Measurements from ENCODE around the gene LARGE1.
"Not testable (repeated sequence)": the region's sequence is repeated elsewhere in the genome, so short reads cannot be mapped to it uniquely, and the experiment has no call there.

The LARGE1 gene

GRCh38 chr22:33589297-33589696 lies 331.0 kb downstream of the LARGE1 start:
- DNase-seq, result no peak

GRCh38 chr22:33588860-33589259 lies 331.4 kb downstream of the LARGE1 start:
- DNase-seq, result no peak

GRCh38 chr22:33584152-33584551 lies 336.1 kb downstream of the LARGE1 start:
- DNase-seq, result no peak

- no peak for DNase-seq
These were observed 337.4 kb downstream of the LARGE1 start for GRCh38 chr22:33582822-33583400.

GRCh38 chr22:33580310-33580709 lies 340.0 kb downstream of the LARGE1 start:
- DNase-seq, result no peak

- DNase-seq, result peak in 8 of 14 donors; percentile 0 to 52 (median 10)
These were observed 340.7 kb downstream of the LARGE1 start for GRCh38 chr22:33579448-33580093.

GRCh38 chr22:33578752-33579151 lies 341.5 kb downstream of the LARGE1 start:
- no peak for DNase-seq

GRCh38 chr22:33577862-33578411 lies 342.3 kb downstream of the LARGE1 start:
- no peak for DNase-seq

- DNase-seq, result no peak
These were observed 344.1 kb downstream of the LARGE1 start for GRCh38 chr22:33576205-33576604.

- DNase-seq, result no peak
These were observed 344.5 kb downstream of the LARGE1 start for GRCh38 chr22:33575771-33576170.

- no peak for DNase-seq
These were observed 345.2 kb downstream of the LARGE1 start for GRCh38 chr22:33575041-33575440.

GRCh38 chr22:33573479-33573878 lies 346.8 kb downstream of the LARGE1 start:
- DNase-seq, result no peak

- no peak for DNase-seq
These were observed 348.2 kb downstream of the LARGE1 start for GRCh38 chr22:33572086-33572485.

- no peak for DNase-seq
These were observed 350.2 kb downstream of the LARGE1 start for GRCh38 chr22:33570110-33570509.

GRCh38 chr22:33569559-33569958 lies 350.7 kb downstream of the LARGE1 start:
- DNase-seq, result no peak

GRCh38 chr22:33569018-33569417 lies 351.3 kb downstream of the LARGE1 start:
- no peak for DNase-seq

GRCh38 chr22:33566495-33566894 lies 353.8 kb downstream of the LARGE1 start:
- DNase-seq, result not testable (repeated sequence)

- no peak for DNase-seq
These were observed 354.7 kb downstream of the LARGE1 start for GRCh38 chr22:33565580-33565995.

GRCh38 chr22:33564683-33565082 lies 355.6 kb downstream of the LARGE1 start:
- no peak for DNase-seq

- no peak for DNase-seq
These were observed 356.9 kb downstream of the LARGE1 start for GRCh38 chr22:33563220-33563964.

GRCh38 chr22:33562501-33562900 lies 357.8 kb downstream of the LARGE1 start:
- DNase-seq, result no peak

GRCh38 chr22:33561149-33561807 lies 359.0 kb downstream of the LARGE1 start:
- DNase-seq, result no peak

GRCh38 chr22:33557836-33558235 lies 362.4 kb downstream of the LARGE1 start:
- DNase-seq, result no peak

Data from C1 segment of cervical spinal cord (tissue), 14 donors.